NCI-H2227 treated with DMSO at 0.1 percent for 48 hours (cell line): ENCODE measurements around the gene CAMK2B.

Experiments used
- DNase-seq: peaks from one replicate; lab custom pipeline; 2025; lab: John Stamatoyannopoulos, UW

Gene CAMK2B

DNA sequence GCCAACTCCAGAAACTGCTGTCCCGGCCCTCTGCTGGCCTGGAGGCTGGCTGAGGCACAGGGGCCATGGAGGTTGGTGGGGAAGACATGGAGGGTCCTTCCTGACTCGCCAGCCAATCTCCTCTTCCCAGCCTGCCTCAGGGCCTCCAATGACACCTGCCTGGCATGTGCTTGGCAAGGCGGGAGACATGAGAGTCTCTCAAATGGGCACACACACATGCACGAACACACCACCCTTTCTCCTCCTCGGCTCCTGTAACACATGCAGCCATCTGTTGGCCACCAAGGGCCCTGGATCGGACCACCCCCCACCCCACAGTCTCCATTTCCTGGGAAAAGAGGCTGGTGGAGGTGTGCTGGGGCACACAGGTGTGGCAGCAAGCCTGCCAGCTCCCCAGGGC lies 68.2 kb downstream of the CAMK2B start:
- DNase-seq, result no peak

DNA sequence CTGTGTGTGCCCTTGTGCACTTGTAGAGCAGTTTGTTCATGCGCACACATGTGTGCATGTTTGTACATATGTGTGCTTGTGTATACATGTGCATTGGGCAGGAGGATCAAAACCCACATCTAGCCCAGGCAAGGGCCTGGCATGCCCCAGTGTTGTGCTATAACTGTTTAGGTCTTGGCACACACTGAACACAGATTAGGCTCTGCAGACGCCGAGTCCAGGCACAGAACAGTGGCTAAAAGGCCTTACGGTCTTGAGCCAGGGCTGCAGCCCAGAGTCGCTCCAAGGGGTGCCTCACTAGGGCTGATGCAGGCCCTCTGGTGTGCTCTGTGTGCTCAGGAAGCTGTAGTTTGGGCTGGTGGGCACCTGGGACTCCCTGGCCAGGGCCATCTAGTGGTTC lies 68.9 kb downstream of the CAMK2B start:
- DNase-seq, result no peak

DNA sequence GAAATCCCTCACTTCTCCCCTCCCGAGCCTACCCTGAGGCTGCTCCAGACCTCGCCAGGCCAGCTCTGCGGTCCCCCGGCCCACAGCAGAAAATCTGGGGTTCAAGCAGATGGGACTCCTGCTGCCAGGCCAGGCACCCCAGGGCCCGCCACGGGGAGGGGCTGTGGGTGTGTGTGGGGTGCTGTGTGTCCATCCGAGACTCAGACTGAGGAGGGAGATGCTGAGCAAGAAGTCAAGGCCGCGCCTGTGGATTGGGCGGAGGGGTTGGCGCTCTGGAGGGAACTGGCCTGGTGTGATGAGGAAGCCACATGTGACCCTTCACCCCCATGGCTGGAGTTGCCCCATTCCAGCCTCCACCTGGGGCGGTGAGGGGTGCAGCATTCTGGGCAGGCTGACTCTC lies 73.5 kb downstream of the CAMK2B start:
- DNase-seq, result no peak

DNA sequence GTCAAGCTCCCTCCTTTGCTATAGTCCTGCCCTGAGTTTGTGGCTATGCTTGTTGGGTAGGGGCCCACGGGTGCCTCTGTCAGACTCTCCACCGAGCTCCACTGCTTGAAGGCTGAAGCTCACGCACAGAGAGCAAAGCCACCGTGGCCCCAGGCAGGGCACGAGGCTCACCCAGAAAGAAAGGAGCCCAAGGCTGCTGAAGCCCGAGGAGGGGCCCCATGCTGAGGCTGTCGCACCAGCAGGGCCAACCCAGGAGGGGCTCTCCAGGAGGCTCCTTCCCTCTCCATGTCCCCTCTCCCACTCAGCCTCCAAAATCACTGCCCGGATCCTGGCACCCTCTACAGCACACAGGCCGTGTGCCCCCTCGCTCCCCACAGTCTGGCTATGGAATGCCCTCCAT lies 74.1 kb downstream of the CAMK2B start:
- DNase-seq, result no peak

DNA sequence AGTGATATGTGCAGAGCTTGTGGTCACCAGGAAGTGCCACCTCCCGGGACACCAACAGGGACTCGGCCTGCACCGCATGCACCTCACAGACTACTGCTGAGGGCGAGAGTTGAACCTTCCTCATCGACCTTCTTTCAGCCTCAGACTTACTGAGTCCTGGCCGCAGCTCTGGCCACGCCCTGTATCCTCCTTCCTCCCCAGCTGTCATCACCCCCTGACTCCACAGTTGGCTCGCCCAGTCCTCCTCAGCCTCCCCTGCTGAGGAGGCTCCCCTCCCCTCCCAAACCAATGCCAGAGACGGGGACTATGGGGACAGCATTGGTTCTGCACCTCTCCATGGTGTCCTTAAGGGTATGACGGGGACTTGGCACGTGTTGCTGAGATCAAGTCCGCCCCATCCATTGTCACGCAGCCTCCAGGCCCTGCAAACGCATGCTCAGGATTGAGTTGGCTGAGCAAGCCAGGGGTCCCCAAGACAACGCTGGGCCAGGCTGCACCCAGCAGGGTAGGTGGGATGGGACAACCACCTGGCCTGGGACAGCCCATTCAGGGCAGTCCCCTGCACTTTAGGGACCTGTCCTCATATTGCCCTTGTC lies 75.7 kb downstream of the CAMK2B start:
- no peak for DNase-seq

DNA sequence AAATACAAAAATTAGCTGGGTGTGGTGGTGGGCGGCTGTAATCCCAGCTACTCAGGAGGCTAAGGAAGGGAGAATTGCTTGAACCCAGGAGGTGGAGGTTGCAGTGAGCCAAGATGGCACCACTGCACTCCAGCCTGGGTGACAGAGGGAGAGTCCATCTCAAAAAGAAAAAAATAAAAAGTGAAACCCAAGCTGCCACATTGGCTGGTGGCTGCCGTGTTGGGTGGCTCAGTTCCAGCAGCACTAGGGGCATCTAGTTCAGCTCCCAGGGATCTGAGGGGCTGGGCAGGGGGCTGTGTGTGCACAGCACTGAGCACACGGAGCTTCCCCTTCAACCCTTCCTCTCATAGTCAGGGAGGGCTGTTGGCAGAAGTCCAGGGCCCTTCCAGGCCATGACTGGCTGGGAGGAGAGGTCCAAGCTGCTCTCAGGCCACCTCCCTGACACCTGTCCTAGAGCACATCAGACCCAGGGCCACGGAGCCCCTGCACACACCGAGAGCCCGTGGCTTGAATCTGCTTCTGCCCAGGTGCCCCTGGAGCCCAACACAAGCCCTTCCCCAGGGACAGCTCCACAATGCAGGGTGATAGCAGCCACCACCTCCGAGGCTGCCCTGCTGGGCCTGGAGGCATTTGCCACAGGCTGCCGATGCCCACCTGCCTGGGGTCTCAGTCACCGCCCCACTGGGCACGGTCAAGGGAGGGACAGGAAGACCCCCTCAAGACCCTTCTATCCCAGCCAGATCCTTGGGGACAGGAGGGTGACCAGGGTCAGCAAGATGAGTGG lies 77.3 kb downstream of the CAMK2B start:
- no peak for DNase-seq

DNA sequence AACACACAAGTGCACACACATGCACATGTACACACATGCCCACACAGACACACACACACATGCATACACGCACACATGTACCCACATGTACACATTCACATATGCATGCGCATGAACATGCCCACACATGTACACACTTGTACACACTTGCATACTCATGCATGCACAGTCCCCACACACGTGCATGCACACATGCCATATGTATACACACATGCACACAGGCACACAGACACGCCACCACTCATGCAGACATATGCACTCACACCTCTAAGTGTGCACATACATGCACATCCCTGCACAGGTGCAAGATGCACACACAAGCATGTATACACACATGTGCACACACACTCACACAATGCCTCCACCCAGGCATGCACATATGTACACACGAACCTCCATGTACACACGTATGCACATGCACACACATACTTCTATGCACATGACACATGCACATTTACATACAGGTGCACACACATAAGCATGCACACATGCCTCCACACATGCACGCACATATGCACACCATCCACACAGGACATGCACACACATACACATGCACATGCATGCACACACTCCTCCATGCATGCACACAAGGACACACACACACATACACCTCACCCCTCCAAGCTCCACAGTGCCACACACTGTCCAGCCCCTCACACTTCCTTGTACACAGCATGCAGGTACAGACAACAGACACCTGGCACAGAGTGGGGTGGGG lies 78.8 kb downstream of the CAMK2B start:
- DNase-seq, result no peak

DNA sequence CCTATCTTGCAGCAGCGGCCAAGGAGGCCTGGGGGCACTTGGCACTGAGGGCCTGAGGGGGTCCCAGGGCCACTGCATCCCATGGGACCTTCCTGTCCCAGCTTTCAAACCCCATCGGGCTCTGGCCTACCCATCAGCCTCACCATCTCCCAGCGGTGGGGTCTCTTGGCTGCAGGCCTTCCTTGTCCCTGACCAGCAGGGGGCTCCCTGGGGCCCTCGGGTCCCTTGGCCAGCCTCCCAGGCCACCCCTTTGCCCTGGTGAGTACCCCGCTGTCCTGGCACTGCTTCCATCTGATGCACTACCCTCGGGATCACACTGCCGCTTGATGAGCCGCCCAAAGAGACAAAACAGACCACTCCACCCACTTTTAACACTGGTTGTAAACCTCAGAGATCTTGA lies 81.1 kb downstream of the CAMK2B start:
- DNase-seq, result no peak

DNA sequence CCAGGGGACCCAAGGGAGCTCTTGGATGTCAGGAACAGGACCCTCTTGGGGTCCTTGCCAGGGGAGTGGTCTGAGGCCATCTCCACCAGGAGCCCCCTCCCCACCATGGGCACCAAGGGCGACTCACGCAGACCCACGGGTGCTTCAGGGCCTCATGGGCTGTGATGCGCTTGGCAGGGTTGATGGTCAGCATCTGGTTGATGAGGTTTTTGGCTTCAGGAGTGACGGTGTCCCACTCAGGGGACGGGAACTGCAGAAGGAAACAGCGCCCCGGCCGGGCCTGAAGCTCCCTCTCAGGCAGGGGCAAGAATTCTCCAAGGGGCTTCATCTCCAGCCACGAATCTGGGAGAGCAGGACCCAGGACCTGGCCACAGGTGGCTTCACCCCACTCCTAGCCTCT lies 83.3 kb downstream of the CAMK2B start:
- DNase-seq, result no peak

DNA sequence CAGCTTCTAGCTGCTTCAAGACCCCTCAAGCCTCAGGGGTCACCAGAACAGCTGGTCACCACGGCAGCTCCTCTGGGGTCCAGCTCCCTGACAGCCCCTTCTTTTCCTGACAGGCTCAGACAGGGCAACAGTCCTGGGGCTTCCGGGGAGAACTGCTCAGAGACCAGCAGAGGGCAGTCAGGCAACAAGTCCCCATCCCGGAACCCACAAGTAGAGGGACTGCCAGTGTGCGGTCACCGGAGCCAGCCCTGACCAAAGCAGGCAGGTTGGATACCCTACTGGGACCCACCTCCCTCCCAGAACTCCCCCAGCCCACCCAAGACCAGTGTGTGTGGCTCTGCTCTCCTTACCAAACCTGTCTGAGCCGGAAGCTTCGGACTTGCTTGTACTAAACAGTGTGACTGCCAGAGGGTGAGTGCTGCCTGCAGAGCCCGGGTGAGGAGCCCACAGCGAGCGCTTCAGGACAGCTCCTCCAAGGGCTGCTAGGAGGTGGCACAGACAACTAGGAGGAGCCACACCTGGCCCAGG lies 84.3 kb downstream of the CAMK2B start:
- peak; percentile 40 for DNase-seq

DNA sequence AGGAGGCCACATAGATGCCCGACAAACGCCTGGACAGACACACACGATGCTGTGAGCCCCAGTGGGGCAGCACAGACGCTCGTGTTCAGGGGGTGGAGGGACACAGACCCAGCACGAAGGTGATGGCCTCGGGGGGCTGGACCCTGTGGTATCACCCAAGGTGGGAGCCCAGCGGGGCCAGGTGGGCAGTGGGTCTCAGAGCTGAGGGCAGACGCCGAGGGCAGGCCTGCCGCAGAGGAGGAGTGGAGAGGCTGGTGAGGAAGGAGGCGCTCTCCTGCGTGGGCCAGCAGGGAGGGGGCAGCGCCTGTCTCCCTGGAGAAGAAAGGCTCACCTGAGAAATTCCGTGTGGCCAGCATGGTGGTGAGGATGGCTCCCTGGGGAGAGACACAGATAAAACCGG lies 85.0 kb downstream of the CAMK2B start:
- DNase-seq, result no peak

DNA sequence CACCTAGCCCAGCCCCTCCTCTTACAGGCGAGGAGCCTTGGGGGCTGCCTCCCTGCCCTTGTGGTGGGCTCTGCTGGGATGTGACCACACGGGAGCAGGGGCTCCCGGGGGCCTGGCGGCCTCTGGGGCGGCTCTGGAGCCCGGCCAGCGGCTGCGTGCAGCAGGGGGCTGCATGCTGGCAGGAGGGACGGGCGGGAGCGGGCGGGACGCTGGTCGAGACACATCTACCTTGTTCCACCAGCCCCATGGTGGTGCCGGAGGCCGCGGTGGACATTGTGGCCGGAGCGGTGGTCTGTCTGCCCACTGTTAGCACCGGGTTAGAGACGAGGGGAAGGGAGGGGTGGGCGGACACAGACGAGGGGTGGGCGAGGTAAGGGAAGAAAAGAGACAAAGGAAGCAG lies 86.0 kb downstream of the CAMK2B start:
- no peak for DNase-seq

DNA sequence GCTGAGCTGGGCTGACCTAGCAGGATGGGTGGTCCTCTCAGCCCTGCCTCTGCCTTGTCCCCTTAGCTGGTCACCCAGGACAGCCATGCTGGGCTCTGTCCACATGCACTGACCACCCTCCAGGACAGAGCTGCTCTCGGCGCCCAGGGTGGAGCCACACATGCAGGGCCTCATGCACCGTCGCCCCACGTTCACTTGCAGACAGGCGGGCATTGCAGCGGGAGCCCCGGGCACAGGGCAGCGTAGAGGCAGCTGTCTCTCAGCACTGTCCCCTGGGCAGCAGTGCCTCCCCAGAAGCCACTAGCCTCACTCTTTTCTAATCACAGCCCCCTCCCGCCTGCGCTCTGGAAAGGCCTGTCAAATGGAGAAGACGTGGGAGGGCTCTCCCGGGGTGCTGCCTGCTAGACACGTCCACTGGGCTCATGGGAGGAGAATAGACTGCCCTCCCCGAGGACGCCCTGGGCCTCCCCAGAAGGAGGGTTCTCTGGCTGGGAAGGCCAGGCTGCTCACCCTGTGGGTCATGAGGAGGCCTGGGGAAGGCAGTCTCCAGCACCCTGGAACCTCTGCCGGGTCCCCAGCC lies 87.2 kb downstream of the CAMK2B start:
- DNase-seq, result no peak

DNA sequence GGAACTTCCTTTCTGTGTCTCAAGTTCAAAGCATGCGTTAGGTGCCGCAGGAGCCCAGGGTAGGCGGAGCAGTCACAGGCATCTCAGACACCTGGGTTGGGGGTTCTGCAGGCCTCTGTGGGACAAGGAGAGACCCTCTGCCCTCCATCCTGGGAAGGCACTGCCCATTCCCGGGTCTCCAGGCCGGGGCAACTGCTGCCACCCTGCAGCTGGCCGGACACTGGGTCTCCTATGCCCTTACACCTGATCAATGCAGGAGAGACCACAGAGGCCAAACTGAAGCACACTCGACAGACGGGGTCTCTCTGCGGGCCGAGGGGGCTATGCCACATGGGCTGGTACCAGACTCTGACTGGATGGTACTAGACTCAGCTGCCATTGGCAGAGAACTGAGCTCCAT lies 87.7 kb downstream of the CAMK2B start:
- DNase-seq, result no peak

DNA sequence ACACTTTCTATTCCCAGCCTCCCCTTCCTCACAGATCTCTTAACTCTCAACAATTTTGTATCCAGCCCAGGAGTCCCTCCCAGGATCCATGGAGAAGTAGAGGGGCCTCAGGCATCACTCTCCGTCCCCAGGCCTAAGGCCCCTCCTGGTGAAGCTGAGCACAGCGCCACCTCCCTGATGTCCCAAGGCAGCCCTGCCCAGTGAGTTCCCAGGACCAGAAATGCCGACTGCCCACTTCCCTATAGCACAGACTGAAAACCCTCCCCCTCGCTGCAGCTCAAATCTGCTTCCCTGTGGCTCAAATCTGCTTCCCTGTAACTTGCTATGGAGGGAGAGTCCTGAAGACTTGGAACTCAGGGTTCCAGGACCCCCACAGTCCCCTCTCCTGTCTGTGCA lies 89.1 kb downstream of the CAMK2B start:
- DNase-seq, result no peak

DNA sequence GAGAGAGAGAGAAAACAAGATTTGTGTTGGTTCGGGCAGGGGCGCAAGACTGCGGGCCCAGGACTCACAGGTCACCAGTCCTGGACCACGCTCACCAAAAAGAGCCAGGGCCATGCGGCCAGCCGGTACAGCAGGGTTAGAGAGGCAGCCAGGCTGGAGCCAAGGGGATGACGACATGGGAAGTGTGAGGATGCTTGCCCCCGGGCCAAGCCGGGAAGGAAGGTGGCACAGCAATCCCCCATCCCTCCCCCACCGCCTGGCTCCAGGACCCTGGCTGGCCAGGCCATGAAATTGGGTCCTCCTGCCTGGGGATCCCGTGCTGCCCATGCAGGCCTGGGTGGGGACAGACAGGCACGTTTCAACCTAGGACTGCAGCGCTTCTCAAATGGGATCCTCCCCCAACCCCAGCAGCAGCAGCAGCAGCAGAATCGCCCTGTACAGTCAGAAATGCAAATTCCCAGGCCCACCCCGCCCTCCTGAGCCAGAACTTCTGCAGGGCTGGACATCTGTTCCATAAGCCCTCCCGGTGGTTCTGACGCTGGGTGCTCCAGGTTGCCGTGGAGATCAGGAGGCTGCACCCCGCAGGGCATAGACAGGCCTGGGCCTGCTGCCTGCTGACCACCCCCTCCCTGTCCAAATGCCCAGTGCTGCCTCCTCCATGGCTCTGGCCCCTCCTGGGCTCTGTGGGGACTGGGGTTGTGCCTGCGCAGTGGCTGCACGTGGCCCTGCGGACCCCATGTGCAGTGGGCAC lies 89.6 kb downstream of the CAMK2B start:
- no peak for DNase-seq

DNA sequence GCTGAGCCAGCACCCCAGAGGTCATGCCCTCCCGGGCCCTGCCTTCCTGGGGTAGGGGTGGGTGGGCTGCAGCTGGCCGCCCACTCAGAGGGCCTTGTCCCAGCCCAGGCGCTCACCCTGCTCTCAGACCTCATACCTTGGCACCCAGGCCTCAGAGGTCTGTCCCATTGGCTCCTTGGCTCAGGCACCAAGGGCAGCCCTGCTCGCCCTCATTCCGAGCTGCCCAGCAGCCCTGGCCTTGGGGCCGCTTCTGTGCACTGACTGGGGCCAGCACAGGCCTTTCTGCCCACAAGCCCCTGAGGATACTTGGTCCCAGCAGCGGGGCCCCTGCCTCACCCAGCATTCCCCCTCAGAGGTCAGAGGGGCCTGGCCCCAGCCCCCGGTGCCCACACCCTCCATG lies 90.3 kb downstream of the CAMK2B start:
- no peak for DNase-seq

DNA sequence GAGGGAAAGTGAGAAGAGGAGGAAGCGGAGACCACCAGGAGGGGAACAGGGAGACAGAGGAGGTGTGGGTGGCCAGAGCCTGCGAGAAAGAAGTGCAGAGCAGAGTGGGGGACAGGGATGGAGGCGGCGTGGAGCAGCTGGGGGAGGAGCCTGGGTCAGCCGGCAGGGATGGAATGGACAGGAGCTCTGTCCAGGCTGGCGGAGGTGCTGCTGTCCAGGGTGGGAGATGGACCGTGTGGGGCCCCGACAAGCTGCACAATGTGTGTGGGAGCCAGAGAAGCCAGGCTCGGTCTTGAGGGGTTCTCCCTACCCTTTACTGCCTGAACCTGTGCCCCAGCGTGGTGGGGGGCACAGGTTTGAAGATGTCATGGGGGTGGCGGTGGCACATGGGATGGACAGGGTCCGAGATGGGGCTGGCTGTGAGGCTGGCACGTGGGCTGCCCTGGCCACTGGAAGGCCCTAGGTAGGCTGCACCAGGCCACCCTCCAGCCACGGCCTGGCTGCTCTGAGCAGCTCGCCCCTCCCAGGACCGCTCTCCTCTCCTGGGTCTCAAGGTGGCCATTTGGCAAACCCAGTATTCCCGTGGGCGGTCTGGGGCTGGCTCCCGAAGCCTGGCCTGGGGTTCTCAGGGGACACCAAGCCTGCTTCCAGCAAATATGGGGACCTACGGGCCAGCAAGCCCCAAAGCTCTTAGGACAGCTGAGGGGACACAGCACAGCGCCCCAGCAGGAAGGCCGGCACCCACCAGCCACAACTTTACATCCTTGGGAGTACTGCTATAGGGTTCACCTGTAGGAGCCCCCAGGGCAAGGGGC lies 92.3 kb downstream of the CAMK2B start:
- no peak for DNase-seq

DNA sequence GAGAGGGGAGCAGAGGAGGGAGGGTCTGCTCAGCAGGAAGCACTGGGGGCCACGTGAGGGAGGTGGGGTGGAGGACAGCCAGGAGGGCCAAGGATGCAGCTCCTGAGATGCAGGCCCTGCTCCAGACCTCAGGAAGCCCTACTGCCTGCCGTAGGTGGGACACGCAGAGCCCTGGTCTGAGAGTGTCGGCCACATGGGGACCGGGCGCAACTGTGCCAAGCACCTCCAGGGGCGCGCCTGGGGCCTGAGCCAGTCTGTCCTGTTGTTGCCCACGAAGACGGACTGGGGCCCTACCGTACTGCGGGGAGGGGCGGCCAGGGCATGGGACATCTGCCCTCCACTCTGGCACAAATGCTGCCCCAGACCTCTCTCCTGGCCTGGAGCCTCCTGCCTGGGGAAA lies 93.0 kb downstream of the CAMK2B start:
- no peak for DNase-seq

DNA sequence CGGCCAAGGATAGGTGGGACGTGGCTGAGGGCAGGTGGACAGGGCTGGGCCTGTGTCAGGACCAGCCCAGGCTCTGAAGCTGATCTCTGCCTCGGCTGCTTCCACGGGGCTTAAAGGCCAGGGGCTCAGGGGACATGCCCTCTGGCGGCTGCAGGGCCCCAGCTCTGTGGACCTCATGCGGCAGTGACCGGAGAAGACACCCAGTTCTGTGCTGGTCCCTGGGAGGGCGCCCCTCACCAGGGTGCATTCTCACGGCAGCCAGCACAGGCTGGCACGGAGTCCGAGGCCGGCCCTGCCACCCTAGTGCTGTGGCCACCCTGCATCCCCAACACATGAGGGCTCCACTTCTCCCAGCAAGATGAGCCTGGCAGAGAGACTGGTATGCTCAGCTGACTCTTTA lies 94.3 kb downstream of the CAMK2B start:
- DNase-seq, result no peak

DNA sequence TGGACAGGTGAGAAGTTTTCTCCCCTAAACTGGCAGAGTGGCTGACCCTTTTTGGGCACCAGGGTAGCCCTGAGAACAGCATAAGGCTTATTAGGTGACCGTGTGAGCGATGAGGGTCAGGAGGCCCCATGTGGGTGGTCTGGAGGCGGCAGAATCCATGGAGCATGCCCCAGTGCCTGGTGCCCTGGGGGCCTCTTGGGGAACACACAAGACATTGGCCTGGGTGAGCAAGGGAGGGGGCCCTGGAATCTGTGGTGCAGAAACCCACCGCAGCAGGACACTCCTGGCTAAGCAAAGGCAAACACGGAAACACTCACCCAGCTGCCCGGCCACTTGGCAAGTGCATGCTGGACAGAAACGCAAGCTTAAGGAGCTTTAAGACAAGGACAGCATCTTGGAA lies 95.1 kb downstream of the CAMK2B start:
- DNase-seq, result no peak
